Endothelial cell of umbilical vein (primary cell): Measurements from ENCODE around the gene PIMREG. TPM values are rescaled to one million over a fixed set of nuclear protein-coding genes. Genes with fewer than 3 reads are reported as not detected.

ENCODE experiments used
- BruUV-seq: library from RNA; stranded (reverse); fragments of 400-500 nt; replicated peaks from 2 replicates; lab custom pipeline; 2021; lab: Mats Ljungman, UMichigan
- CTCF ChIA-PET: fragments of 300-600, 350-600 bp; sonication (Branson Sonifier 250); formaldehyde crosslinking; loops from one replicate; lab custom pipeline; 2021; ENCODE audit warnings: antibody characterized with exemption, inconsistent platforms; lab: Charles Lee
- POLR2A ChIA-PET: fragments of 300-600, 350-600 bp; sonication (Branson Sonifier 250); formaldehyde crosslinking; loops from one replicate; lab custom pipeline; 2021; ENCODE audit warnings: antibody characterized with exemption, inconsistent platforms; lab: Charles Lee
- DNase-seq: peaks from one replicate; pipeline ENCODE4 v3.0.0-alpha.2; 2011; ENCODE audit warnings: low read depth, low spot score
- FAIRE-seq: peaks from 2 replicates; lab custom pipeline; 2011; peaks lifted over from hg19 to GRCh38; lab: Jason Lieb, UNC
- H2AFZ ChIP-seq: 2 replicates; pipeline ENCODE4 v1.6.0; 2012; ENCODE audit warnings: low read depth, low read length, control low read depth, inconsistent platforms
- H3K27ac ChIP-seq: 2 replicates; pipeline ENCODE4 v1.5.1; 2011; ENCODE audit warnings: low read depth, mild to moderate bottlenecking, control low read depth, low read length, moderate library complexity; ENCODE audit not compliant: insufficient read depth
- H3K27me3 ChIP-seq, 2 experiments: 2 replicates each; pipeline versions ENCODE4 v1.6.0 to v1.6.1; 2011; ENCODE audit warnings: low read length in 2 of 2, mixed read lengths in 1 of 2; ENCODE audit not compliant: control insufficient read depth in 2 of 2, insufficient read depth in 2 of 2
- H3K36me3 ChIP-seq, 2 experiments: 2 replicates in 1 of 2; 3 replicates in 1 of 2; pipeline ENCODE4 v1.5.1; 2011; ENCODE audit warnings: low read length in 2 of 2, mild to moderate bottlenecking in 1 of 2, moderate library complexity in 1 of 2; ENCODE audit not compliant: control insufficient read depth in 2 of 2, insufficient read depth in 2 of 2; ENCODE audit errors: extremely low read depth in 1 of 2
- H3K4me1 ChIP-seq: 3 replicates; pipeline ENCODE4 v1.5.1; 2011; ENCODE audit warnings: mild to moderate bottlenecking, low read length; ENCODE audit not compliant: control insufficient read depth, insufficient read depth; ENCODE audit errors: extremely low read depth
- H3K4me2 ChIP-seq: 2 replicates; pipeline ENCODE4 v1.6.1; 2011; ENCODE audit warnings: low read length, control low read depth, mixed read lengths; ENCODE audit not compliant: insufficient read depth
- H3K4me3 ChIP-seq, 3 experiments: fragments of 200-600 bp in 1 of 3; sonication (generic), shearing (Covaris generic) in 1 of 3; replicated peaks in 1 of 3; 2 replicates each; pipeline ENCODE4 v1.5.1; 2011 to 2016; ENCODE audit warnings: control low read depth in 3 of 3, low read length in 3 of 3, mild to moderate bottlenecking in 2 of 3, inconsistent platforms in 1 of 3, low read depth in 1 of 3, moderate library complexity in 1 of 3; ENCODE audit not compliant: insufficient read depth in 1 of 3
- H3K79me2 ChIP-seq: 2 replicates; pipeline ENCODE4 v1.6.0; 2012; ENCODE audit warnings: low read length, inconsistent platforms; ENCODE audit not compliant: control insufficient read depth, insufficient read depth
- H3K9ac ChIP-seq: replicated peaks from 2 replicates; pipeline ENCODE3; 2011; ENCODE audit warnings: low read length, control low read depth; ENCODE audit not compliant: insufficient read depth; ENCODE audit errors: extremely low read depth
- H3K9me1 ChIP-seq: replicated peaks from 3 replicates; pipeline ENCODE4 v1.6.0; 2011; ENCODE audit warnings: mild to moderate bottlenecking, low read length; ENCODE audit not compliant: control insufficient read depth, insufficient read depth; ENCODE audit errors: extremely low read depth
- H3K9me3 ChIP-seq: replicated peaks from 2 replicates; pipeline ENCODE4 v1.5.1; 2012; ENCODE audit warnings: low read length, inconsistent platforms; ENCODE audit not compliant: control insufficient read depth, insufficient read depth
- H4K20me1 ChIP-seq: replicated peaks from 2 replicates; pipeline ENCODE3; 2011; ENCODE audit warnings: mild to moderate bottlenecking, low read length; ENCODE audit not compliant: control insufficient read depth, insufficient read depth; ENCODE audit errors: extremely low read depth
- CTCF ChIP-seq, 2 donors: IDR thresholded peaks; 1 replicate in 1 of 2; 2 replicates in 1 of 2; pipeline ENCODE4 v1.5.1; 2011; ENCODE audit warnings: low read length in 2 of 2, mild to moderate bottlenecking in 2 of 2, moderate library complexity in 2 of 2, control low read depth in 1 of 2, inconsistent platforms in 1 of 2, low read depth in 1 of 2; ENCODE audit not compliant: insufficient read depth in 1 of 2; ENCODE audit errors: extremely low read depth in 1 of 2
- EZH2 ChIP-seq: IDR thresholded peaks from 2 replicates; pipeline ENCODE4 v1.6.1; 2012; ENCODE audit warnings: borderline replicate concordance, low read depth, mild to moderate bottlenecking, moderate library complexity, low read length, inconsistent platforms; ENCODE audit not compliant: severe bottlenecking
- FOS ChIP-seq: IDR thresholded peaks from 2 replicates; pipeline ENCODE4 v1.6.1; 2011; ENCODE audit warnings: mild to moderate bottlenecking, low read length, moderate library complexity, borderline replicate concordance; ENCODE audit not compliant: insufficient read depth
- GATA2 ChIP-seq: IDR thresholded peaks from 2 replicates; pipeline ENCODE4 v1.7.0; 2011; ENCODE audit warnings: low read depth, mild to moderate bottlenecking, moderate library complexity, mixed read lengths, low read length; ENCODE audit not compliant: insufficient read length, insufficient read depth
- JUN ChIP-seq: IDR thresholded peaks from 2 replicates; pipeline ENCODE4 v1.6.1; 2011; ENCODE audit warnings: borderline replicate concordance, low read depth; ENCODE audit not compliant: insufficient read length, insufficient read depth
- MAX ChIP-seq: IDR thresholded peaks from 2 replicates; pipeline ENCODE4 v1.6.1; 2011; ENCODE audit not compliant: insufficient read depth, insufficient read length
- MYC ChIP-seq: IDR thresholded peaks from one replicate; pipeline ENCODE4 v1.6.1; 2011; ENCODE audit warnings: mild to moderate bottlenecking, low read depth, low read length
- POLR2A ChIP-seq: IDR thresholded peaks from 2 replicates; pipeline ENCODE4 v1.6.1; 2012; ENCODE audit warnings: low read depth, mild to moderate bottlenecking, control low read depth, low read length
- POLR2AphosphoS5 ChIP-seq: IDR thresholded peaks from 2 replicates; pipeline ENCODE4 v1.6.1; 2012; ENCODE audit warnings: low read depth, mild to moderate bottlenecking, control low read depth, low read length, moderate library complexity; ENCODE audit not compliant: insufficient read depth
- dilution Hi-C: fragments of 300-500 bp; cut with MboI; formaldehyde crosslinking; loops from one replicate; pipeline ENCODE4 v1.15.0; 2019; ENCODE audit warnings: low sequenced_read_pairs; ENCODE audit not compliant: extremely low pct_ligation_motif_present
- intact Hi-C: fragments of 100-400 bp; cut with micrococcal nuclease; formaldehyde crosslinking; loops from one replicate; pipeline ENCODE4 v1.10.0; 2022
- polyA plus RNA-seq, 4 experiments: library from polyadenylated mRNA; depleted of rRNA in 3 of 4; stranded (reverse) in 3 of 4; unstranded in 1 of 4; fragments of >200 nt; gene quantifications; 2 replicates each; pipeline versions ENCODE4 v1.2.1 to v1.2.3, GENCODE V29; 2011 to 2012; ENCODE audit warnings: missing spikeins in 1 of 4
- total RNA-seq: library from RNA; stranded (reverse); gene quantifications from 2 replicates; pipeline ENCODE4 v1.2.3, GENCODE V29; 2021

Gene PIMREG
- total and polyA plus RNA-seq, 2 donors (not counting 3 experiments of a cell fraction or from before 2014, with no cell fraction given) = 26.3 to 37.7 TPM

DNA sequence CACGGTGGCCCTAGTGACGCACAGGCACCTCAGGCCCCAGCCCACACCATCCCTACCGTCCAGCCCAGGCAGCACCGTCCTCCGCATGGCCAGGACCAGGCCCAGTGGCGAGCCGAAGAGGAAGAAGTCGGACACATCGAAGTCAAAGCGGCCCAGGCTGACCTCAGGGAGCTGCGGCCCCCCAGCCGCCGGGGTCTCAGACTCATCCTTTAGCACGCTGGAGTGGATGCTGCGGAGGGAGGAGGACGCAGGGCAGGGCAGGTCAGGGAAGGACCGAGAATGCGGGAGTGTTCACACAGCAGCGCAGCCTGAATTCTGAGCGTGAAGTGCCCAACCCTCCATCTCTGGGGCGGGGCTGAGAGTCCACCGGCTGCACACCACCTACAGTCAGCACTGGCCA lies 30.1 kb downstream of the PIMREG start:
- H3K79me2 ChIP-seq = no peaks in the 10 kb centered on the region
- FAIRE-seq (no peak), DNase-seq (no peak)
- no peak overlapping the region for H3K4me2 ChIP-seq
- H3K9me3 ChIP-seq = no peaks in the 10 kb centered on the region
- dilution Hi-C loops (no loop called here), intact Hi-C loops (loop anchor here (5.0 kb wide), 2 partner anchors 33 to 148 kb away; no protein-coding TSS in a partner anchor)
- TF ChIP-seq JUN (no peak), EZH2 (no peak), CTCF (IDR thresholded peaks at IDR 0.05; ENCODE audit: extremely low read depth in 1 of 2, insufficient read depth in 1 of 2, low read depth in 1 of 2, low read length in 2 of 2) (no peak), POLR2A (no peak), POLR2AphosphoS5 (no peak), FOS (no peak), MAX (no peak), GATA2 (no peak), MYC (no peak)
- no peaks in the 10 kb centered on the region for H4K20me1 ChIP-seq
- no peaks in the 10 kb centered on the region for H3K27me3 ChIP-seq
- H3K4me1 ChIP-seq = peaks cover 15% of the 10 kb centered on the region
- ChIA-PET POLR2A (no interaction called here), CTCF (interaction anchor here (1.8 to 5.8 kb wide), 11 partner anchors 31 to 174 kb away, joined by 5 to 77 read pairs (median 14); partner anchors contain the start of genes KIAA0753 and TXNDC17)
- H3K27ac ChIP-seq = no peak overlapping the region
- H3K36me3 ChIP-seq = no peaks in the 10 kb centered on the region
- BruUV-seq = no TSS peak
- H3K4me3 ChIP-seq = no peak overlapping the region
- H3K9ac ChIP-seq = no peak overlapping the region
- no peaks in the 10 kb centered on the region for H3K9me1 ChIP-seq
- H2AFZ ChIP-seq = no peak overlapping the region
